Measurements from ENCODE around the gene LCMT2. TPM values are rescaled to one million over a fixed set of nuclear protein-coding genes. Genes with fewer than 3 reads are reported as not detected.

The LCMT2 gene
- total and polyA plus RNA-seq, 10 of the 15 experiments (the other 5 are each of a cell fraction or from before 2014, with no cell fraction given): 2.1 to 17.2 (median 14.9) TPM

DNA sequence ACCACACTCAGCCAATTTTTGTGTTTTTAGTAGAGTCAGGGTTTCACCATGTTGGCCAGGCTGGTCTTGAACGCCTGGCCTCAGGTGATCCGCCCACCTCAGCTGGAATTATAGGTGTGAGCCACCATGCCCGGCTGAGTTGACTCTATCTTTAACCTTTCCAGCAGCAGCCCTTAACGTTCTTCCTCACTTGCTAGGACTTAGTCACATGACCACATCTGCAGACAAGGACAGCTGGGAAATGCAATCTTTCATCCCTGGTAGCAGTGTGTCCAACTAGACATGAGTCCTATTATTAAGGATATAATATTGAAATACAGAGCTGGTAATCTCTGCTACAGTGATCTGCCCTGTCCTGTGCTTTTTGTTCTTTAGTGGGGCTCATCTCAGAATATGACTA is 18.0 kb downstream of the LCMT2 start:
- POLR2A ChIA-PET: no interaction called here

More for the DNA sequence above, 18.0 kb downstream of the LCMT2 start:
- no peak overlapping the region for H2AFZ ChIP-seq (ENCODE audit: control insufficient read depth, low read depth, low read length)
- H3K9me3 ChIP-seq (replicated peaks; ENCODE audit: control insufficient read depth, insufficient read depth, low read length): no peaks in the 10 kb centered on the region
- in situ Hi-C loops (cut with MboI) (no loop called here), intact Hi-C loops (cut with micrococcal nuclease; ENCODE audit: unreplicated experiment) (no loop called here)
- no peaks in the 10 kb centered on the region for H3K4me1 ChIP-seq (ENCODE audit: control insufficient read depth, insufficient read depth, low read length)
- CTCF ChIA-PET: interaction anchor here (0.9 to 1.4 kb wide), 2 partner anchors 9 to 27 kb away, joined by 3 to 4 read pairs; no protein-coding TSS in a partner anchor
- no peak for ATAC-seq
- no peaks in the 10 kb centered on the region for H4K20me1 ChIP-seq (ENCODE audit: control insufficient read depth, insufficient read depth)
- WGBS (ENCODE audit: insufficient coverage, insufficient replicate concordance, low lambda C conversion rate, missing lambda C conversion rate): 25% methylated on average over 4 of the region's 4 CpGs
- H3K9ac ChIP-seq (ENCODE audit: control insufficient read depth, insufficient read depth, low read length): no peak overlapping the region
- no peak overlapping the region for H3K4me2 ChIP-seq (ENCODE audit: control insufficient read depth, insufficient read depth)
- DNase-seq (ENCODE audit: low read depth, low spot score): no peak
- H3K79me2 ChIP-seq (ENCODE audit: control insufficient read depth, insufficient read depth, low read length): no peaks in the 10 kb centered on the region
- TF ChIP-seq ZNF622 (IDR thresholded peaks at IDR 0.05) (no peak), GATAD2B (conservative IDR thresholded peaks at IDR 0.05; ENCODE audit: low read depth) (no peak), RB1 (IDR thresholded peaks at IDR 0.05; ENCODE audit: borderline replicate concordance) (no peak), PAX5 (IDR thresholded peaks at IDR 0.05; ENCODE audit: borderline replicate concordance, low read depth, low read length) (no peak), JUNB (IDR thresholded peaks at IDR 0.05) (no peak), TCF7 (IDR thresholded peaks at IDR 0.05; ENCODE audit: borderline replicate concordance) (no peak), NFIC (IDR thresholded peaks at IDR 0.05; ENCODE audit: low read depth, low read length) (no peak), RUNX3 (IDR thresholded peaks at IDR 0.05; ENCODE audit: low read length) (no peak), ETV6 (conservative IDR thresholded peaks at IDR 0.05 in 1 of 2, IDR thresholded peaks at IDR 0.05 in 1 of 2; ENCODE audit: borderline replicate concordance in 1 of 2, low read depth in 1 of 2) (no peak), SMARCA5 (IDR thresholded peaks at IDR 0.05) (no peak), BACH1 (IDR thresholded peaks at IDR 0.05; ENCODE audit: borderline replicate concordance) (no peak), SMC3 (IDR thresholded peaks at IDR 0.05; ENCODE audit: borderline replicate concordance, low read length) (no peak), MYC (IDR thresholded peaks at IDR 0.05; ENCODE audit: insufficient read depth, insufficient read length, insufficient replicate concordance, low read length, severe bottlenecking) (no peak), MEF2B (IDR thresholded peaks at IDR 0.05; ENCODE audit: partially characterized antibody, poor library complexity, severe bottlenecking) (no peak), BRCA1 (IDR thresholded peaks at IDR 0.05; ENCODE audit: low read depth, low read length) (no peak)
- TF ChIP-seq, protein P1, sequence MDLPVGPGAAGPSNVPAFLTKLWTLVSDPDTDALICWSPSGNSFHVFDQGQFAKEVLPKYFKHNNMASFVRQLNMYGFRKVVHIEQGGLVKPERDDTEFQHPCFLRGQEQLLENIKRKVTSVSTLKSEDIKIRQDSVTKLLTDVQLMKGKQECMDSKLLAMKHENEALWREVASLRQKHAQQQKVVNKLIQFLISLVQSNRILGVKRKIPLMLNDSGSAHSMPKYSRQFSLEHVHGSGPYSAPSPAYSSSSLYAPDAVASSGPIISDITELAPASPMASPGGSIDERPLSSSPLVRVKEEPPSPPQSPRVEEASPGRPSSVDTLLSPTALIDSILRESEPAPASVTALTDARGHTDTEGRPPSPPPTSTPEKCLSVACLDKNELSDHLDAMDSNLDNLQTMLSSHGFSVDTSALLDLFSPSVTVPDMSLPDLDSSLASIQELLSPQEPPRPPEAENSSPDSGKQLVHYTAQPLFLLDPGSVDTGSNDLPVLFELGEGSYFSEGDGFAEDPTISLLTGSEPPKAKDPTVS (IDR thresholded peaks at IDR 0.05; ENCODE audit: low read depth, low read length): no peak
- TF ChIP-seq, protein P2, sequence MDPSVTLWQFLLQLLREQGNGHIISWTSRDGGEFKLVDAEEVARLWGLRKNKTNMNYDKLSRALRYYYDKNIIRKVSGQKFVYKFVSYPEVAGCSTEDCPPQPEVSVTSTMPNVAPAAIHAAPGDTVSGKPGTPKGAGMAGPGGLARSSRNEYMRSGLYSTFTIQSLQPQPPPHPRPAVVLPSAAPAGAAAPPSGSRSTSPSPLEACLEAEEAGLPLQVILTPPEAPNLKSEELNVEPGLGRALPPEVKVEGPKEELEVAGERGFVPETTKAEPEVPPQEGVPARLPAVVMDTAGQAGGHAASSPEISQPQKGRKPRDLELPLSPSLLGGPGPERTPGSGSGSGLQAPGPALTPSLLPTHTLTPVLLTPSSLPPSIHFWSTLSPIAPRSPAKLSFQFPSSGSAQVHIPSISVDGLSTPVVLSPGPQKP (IDR thresholded peaks at IDR 0.05; ENCODE audit: low read depth, low read length): no peak
- TF ChIP-seq, protein P3, sequence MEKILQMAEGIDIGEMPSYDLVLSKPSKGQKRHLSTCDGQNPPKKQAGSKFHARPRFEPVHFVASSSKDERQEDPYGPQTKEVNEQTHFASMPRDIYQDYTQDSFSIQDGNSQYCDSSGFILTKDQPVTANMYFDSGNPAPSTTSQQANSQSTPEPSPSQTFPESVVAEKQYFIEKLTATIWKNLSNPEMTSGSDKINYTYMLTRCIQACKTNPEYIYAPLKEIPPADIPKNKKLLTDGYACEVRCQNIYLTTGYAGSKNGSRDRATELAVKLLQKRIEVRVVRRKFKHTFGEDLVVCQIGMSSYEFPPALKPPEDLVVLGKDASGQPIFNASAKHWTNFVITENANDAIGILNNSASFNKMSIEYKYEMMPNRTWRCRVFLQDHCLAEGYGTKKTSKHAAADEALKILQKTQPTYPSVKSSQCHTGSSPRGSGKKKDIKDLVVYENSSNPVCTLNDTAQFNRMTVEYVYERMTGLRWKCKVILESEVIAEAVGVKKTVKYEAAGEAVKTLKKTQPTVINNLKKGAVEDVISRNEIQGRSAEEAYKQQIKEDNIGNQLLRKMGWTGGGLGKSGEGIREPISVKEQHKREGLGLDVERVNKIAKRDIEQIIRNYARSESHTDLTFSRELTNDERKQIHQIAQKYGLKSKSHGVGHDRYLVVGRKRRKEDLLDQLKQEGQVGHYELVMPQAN (conservative IDR thresholded peaks at IDR 0.05): no peak
- H3K27me3 ChIP-seq (replicated peaks in 1 of 2; ENCODE audit: control insufficient read depth in 2 of 2, insufficient read depth in 2 of 2, low read length in 1 of 2): peaks cover 0 to 2% of the 10 kb centered on the region in 2 experiments; a peak in 1 of 4 replicates
- RAD21 ChIA-PET (ENCODE audit: unreplicated experiment): no interaction called here
- H3K4me3 ChIP-seq: no peak overlapping the region
- H3K36me3 ChIP-seq (ENCODE audit: control insufficient read depth in 2 of 2, insufficient read depth in 2 of 2, low read length in 1 of 2): no peaks in the 10 kb centered on the region
- no peak overlapping the region for H3K27ac ChIP-seq (ENCODE audit: control insufficient read depth, insufficient read depth)
- SMC1A ChIA-PET (ENCODE audit: uncharacterized antibody, unreplicated experiment): interaction anchor here (0.6 kb wide), 1 partner anchor 1170 kb away, joined by 3 read pairs; no protein-coding TSS in a partner anchor
- BruUV-seq (replicated peaks): no TSS peak
- no peak for FAIRE-seq

Measured in GM12878 (cell line).